Left colon (tissue), 2 donors: ENCODE measurements around the gene ADGRF4. TPM values are rescaled to one million over a fixed set of nuclear protein-coding genes. Genes with fewer than 3 reads are reported as not detected.

Source experiments
- ATAC-seq: fragments of 200-7000 bp; cut with Tn5 transposase; one replicate; pipeline ENCODE4 v1.9.1; 2020; ENCODE audit warnings: mild to moderate bottlenecking, moderate library complexity
- DNase-seq, 2 donors: peaks; one replicate each; pipeline ENCODE4 v3.0.0-alpha.2; 2020
- intact Hi-C, 2 donors: fragments of 100-400 bp; cut with DNase I in 1 of 2; cut with micrococcal nuclease in 1 of 2; formaldehyde crosslinking; loops; one replicate each; pipeline versions ENCODE4 v1.11.2 to v1.14.0; 2022; cut with DNase I, micrococcal nuclease
- total RNA-seq, 2 donors: library from RNA; stranded (reverse); fragmentation: NEBNext Ultra II Directional; extraction: Animal tissue kit (Norgen Biotek cat#: 25700); gene quantifications; one replicate each; pipeline ENCODE4 v1.2.1, GENCODE V29; 2021
- donor health status: DM: no; HTN: no; CAD: no.
- donor health status: DM: yes; HTN: yes; CAD: no.

ADGRF4 gene
- total RNA-seq, 2 donors from 2014 or later, result 2.0 to 4.0 TPM

GRCh38 chr6:47680051-47680450, 18.3 kb upstream of the ADGRF4 start:
- intact Hi-C loops, result no loop called here
- DNase-seq, result no peak
- ATAC-seq, result peak; percentile 45

DNA sequence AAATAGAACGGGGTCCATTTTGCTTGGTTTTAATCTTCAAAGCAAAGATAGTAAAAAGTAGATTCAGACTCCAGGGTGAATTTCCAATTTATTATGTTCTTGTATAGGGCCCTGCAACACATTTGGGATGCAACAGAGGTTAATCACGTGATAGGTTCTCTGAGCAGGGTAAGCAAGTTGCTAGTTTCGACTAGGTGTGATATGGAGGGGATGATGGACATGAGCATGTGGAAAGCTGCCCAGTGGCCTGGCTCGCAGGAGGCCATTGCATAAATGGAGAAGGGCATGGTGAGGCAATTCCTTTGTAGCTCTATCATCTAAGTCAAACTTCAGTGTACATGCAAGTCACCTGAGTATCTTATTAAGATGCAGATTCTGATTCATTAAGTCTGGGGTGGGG, 17.7 kb upstream of the ADGRF4 start:
- intact Hi-C loops, result no loop called here
- no peak for ATAC-seq
- DNase-seq, result no peak

- DNase-seq, result no peak
- ATAC-seq, result no peak
- intact Hi-C loops, result no loop called here
Observed at GRCh38 chr6:47681201-47681990, 17.0 kb upstream of the ADGRF4 start.

DNA sequence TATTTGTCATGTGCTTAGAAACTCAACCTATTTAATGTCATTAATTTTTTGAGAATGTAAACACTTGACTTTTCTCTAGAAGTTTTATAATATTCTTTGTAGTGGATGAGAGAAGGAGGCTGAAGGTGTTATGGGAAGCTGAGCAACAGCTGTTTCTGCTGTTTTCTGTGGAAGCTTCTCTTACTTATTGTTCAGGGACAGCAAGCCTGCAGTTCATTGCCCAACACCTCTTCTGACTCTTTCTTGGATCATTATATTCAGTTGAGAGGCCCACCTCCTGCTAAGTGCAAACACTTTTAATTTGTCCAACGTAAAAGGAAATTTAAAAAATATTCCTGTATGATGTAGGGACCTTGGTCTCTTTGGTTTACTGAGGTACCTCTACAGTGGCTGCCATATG, 12.0 kb upstream of the ADGRF4 start:
- ATAC-seq (no peak), DNase-seq (no peak)

GRCh38 chr6:47687432-47687831, 10.9 kb upstream of the ADGRF4 start:
- no peak for ATAC-seq
- intact Hi-C loops, result no loop called here
- DNase-seq, result no peak

More for the DNA sequence above, 12.0 kb upstream of the ADGRF4 start:
- intact Hi-C loops, result no loop called here

- peak; percentile 44 for ATAC-seq
- DNase-seq, result no peak
- intact Hi-C loops, result no loop called here
Observed at GRCh38 chr6:47690214-47690613, 8.2 kb upstream of the ADGRF4 start.

DNA sequence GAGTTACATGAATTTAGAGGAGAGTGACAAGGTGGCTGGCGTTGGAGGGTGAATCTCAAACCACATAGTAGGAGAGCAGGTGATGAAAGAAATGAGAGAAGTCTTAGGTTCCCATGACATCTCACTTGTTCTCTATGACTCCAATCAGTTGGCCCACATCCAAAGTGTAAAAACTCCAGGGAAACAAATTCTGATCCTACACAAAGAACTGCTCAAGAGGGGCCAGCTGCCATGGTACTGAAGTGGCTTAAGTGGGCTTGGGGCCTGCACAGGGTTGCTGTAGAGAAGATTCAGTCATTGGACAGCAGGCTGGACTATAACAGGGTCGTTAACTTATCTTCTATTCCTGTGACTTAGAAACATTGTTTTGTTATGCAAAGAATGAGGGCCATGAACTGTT, 7.6 kb upstream of the ADGRF4 start:
- ATAC-seq (no peak), DNase-seq (no peak)
- intact Hi-C loops, result no loop called here

DNA sequence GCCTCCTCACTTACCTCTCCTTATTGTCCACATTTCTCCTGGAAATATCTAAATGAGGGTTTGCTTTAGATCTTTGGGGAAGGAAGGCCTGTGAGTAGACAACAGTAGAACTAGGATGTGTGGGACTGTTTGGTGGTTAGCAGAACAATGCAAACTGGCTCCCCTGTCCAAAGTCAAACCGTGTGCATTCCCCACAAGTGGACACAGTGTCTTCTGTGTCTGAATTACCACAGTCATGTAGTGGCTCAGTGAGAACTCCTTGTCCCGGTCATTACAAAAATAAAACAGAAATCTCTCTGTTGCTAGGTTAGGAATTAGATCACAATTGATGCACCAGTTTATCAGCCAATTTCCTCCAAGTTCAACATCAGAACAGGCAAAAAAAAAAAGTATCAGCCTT, 455 bp upstream of the ADGRF4 start:
- DNase-seq (no peak), ATAC-seq (no peak)
- intact Hi-C loops, result no loop called here

- ATAC-seq (peak; percentile 20), DNase-seq (no peak)
- intact Hi-C loops, result no loop called here
Observed at GRCh38 chr6:47700053-47700452, 1.7 kb downstream of the ADGRF4 start.

GRCh38 chr6:47700596-47700995, 2.2 kb downstream of the ADGRF4 start:
- intact Hi-C loops, result no loop called here
- ATAC-seq (no peak), DNase-seq (no peak)

DNA sequence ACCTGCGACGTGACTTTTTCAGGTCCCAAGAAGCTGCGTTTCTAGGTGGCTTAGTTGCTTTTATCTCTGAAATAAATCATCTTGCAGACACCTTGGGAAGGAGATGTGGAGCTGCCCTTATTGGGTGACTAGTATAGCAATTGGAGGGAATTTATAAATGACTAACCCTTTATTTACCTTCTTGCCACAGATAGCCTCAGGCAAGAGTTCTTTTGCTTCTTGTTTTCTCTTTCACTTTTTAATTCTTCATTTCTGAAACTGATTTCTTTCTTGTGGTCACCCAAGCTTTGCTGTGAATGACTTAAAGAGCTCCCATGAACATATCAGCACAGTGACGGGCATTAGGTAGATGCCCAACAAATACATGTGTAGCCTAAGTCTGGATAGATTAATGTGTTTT, 3.0 kb downstream of the ADGRF4 start:
- DNase-seq (no peak), ATAC-seq (no peak)
- intact Hi-C loops, result no loop called here

- intact Hi-C loops, result no loop called here
- ATAC-seq, result no peak
- DNase-seq, result no peak
Observed at GRCh38 chr6:47709160-47709559, 10.8 kb downstream of the ADGRF4 start.

DNA sequence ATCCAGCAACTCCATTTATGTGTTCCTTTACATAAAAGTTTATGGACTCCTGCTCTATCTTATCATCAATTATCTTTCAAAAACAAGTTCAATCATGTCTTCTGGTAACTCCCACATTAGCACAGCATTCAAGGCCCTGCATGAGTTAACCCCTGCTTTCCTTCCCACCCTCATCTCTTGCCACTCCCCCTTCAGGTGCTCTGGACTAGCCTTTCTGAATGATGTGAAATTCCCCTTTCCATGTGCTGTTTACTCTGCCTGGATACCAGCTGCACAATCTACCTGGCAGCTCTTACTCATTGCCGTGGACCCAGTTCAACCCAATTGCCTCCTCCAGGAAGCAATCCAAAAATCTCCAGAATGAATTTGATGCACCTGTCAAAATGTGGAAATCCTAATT, 11.9 kb downstream of the ADGRF4 start:
- intact Hi-C loops, result no loop called here
- DNase-seq (no peak), ATAC-seq (no peak)

- intact Hi-C loops, result no loop called here
- no peak for ATAC-seq
- no peak for DNase-seq
Observed at GRCh38 chr6:47713200-47713599, 14.8 kb downstream of the ADGRF4 start.

- no peak for ATAC-seq
- DNase-seq, result no peak
- intact Hi-C loops, result no loop called here
Observed at GRCh38 chr6:47714802-47715201, 16.4 kb downstream of the ADGRF4 start.

- DNase-seq (no peak), ATAC-seq (no peak)
- intact Hi-C loops, result no loop called here
Observed at GRCh38 chr6:47715782-47716181, 17.4 kb downstream of the ADGRF4 start.

DNA sequence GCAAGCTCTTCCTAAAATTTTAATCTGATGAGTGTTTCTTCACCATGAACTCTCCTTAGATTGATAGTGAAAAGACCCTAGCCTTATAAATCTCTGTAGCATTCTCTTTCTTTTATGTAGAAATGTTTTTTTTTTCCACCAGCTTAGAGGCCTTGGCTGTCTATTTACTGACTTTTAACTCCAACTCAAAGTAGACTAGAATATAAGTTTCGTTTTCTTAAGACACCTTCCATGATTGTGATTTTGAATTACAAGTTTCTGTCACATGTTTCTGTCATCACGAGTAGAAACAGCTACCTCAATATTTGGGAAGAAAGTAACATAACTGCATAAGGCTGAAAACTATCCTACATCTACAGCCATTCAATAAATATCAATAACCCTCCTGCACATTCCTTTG, 17.8 kb downstream of the ADGRF4 start:
- intact Hi-C loops, result no loop called here
- DNase-seq (no peak), ATAC-seq (no peak)

GRCh38 chr6:47718571-47718970, 20.2 kb downstream of the ADGRF4 start:
- no peak for ATAC-seq
- intact Hi-C loops, result no loop called here
- no peak for DNase-seq

- ATAC-seq, result no peak
- intact Hi-C loops, result no loop called here
- DNase-seq, result no peak
Observed at GRCh38 chr6:47721189-47721588, 22.8 kb downstream of the ADGRF4 start.

DNA sequence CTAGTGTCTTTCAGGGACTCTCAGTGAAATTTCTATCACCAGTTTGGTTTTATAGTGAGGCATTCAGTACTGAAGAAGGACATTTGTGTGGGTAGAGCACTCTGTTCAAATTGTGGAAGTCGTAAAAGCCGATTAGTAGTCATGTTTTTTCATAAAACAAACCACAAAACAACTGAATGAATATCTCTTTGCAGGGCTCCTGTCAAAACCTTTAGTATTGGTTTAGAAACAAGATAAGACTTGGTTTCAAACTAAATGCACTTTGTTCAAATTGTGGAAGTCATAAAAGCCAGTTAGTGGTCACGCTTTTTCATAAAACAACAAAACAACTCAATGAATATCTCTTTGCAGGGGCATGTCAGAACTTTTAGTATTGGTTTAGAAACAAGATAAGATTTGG, 23.8 kb downstream of the ADGRF4 start:
- ATAC-seq (peak; percentile 13), DNase-seq (no peak)
- intact Hi-C loops, result no loop called here

DNA sequence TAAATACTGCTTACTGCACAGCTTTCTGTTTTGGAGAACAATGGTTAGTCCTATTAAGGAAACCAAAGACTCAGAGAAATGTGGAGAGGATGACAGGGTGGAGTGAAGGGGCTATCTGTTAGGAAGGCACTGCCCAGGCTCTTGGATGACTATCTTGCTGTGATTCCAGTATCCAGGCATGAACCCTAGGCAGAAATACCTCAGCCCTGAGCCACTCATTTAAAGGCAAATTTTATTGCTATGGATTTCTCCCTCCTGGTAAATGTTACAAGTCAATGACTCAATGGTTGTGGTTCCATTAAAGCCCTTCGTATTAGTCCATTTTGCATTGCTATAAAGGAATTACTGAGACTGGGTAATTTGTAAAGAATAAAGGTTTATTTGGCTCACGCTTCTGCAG, 25.9 kb downstream of the ADGRF4 start:
- no peak for ATAC-seq
- DNase-seq, result no peak
- intact Hi-C loops, result no loop called here
